ENCODE measurements around the gene TSPYL2.

TSPYL2 gene

GRCh38 chrX:53116101-53116500 lies 33.9 kb downstream of the TSPYL2 start:
- no peak overlapping the region for H3K4me3 ChIP-seq (ENCODE audit: low read length)
- DNase-seq (ENCODE audit: low read depth) = peak; percentile 0
- no peak for TF ChIP-seq CTCF (IDR thresholded peaks at IDR 0.05; ENCODE audit: insufficient read depth, low read depth, low read length, missing control alignments)

- no peak for TF ChIP-seq CTCF (IDR thresholded peaks at IDR 0.05; ENCODE audit: insufficient read depth, low read depth, low read length, missing control alignments)
- DNase-seq (ENCODE audit: low read depth) = no peak
- H3K4me3 ChIP-seq (ENCODE audit: low read length) = no peak overlapping the region
Observed at GRCh38 chrX:53122013-53122412, 39.8 kb downstream of the TSPYL2 start.

- no peak for TF ChIP-seq CTCF (IDR thresholded peaks at IDR 0.05; ENCODE audit: insufficient read depth, low read depth, low read length, missing control alignments)
- no peak for DNase-seq (ENCODE audit: low read depth)
- no peak overlapping the region for H3K4me3 ChIP-seq (ENCODE audit: low read length)
Observed at GRCh38 chrX:53125506-53125905, 43.3 kb downstream of the TSPYL2 start.

- TF ChIP-seq CTCF (IDR thresholded peaks at IDR 0.05; ENCODE audit: insufficient read depth, low read depth, low read length, missing control alignments) = no peak
- no peak for DNase-seq (ENCODE audit: low read depth)
- no peak overlapping the region for H3K4me3 ChIP-seq (ENCODE audit: low read length)
Observed at GRCh38 chrX:53126377-53126776, 44.2 kb downstream of the TSPYL2 start.

- TF ChIP-seq CTCF (IDR thresholded peaks at IDR 0.05; ENCODE audit: insufficient read depth, low read depth, low read length, missing control alignments) = no peak
- no peak for DNase-seq (ENCODE audit: low read depth)
- H3K4me3 ChIP-seq (ENCODE audit: low read length) = no peak overlapping the region
Observed at GRCh38 chrX:53128097-53128749, 46.1 kb downstream of the TSPYL2 start.

GRCh38 chrX:53133400-53133799 lies 51.2 kb downstream of the TSPYL2 start:
- TF ChIP-seq CTCF (IDR thresholded peaks at IDR 0.05; ENCODE audit: insufficient read depth, low read depth, low read length, missing control alignments) = no peak
- DNase-seq (ENCODE audit: low read depth) = peak; percentile 76
- H3K4me3 ChIP-seq (ENCODE audit: low read length) = peak overlapping the region; percentile 3

- no peak overlapping the region for H3K4me3 ChIP-seq (ENCODE audit: low read length)
- no peak for TF ChIP-seq CTCF (IDR thresholded peaks at IDR 0.05; ENCODE audit: insufficient read depth, low read depth, low read length, missing control alignments)
- DNase-seq (ENCODE audit: low read depth) = no peak
Observed at GRCh38 chrX:53135581-53135980, 53.4 kb downstream of the TSPYL2 start.

All from epithelial cell of esophagus (primary cell).